Measurements from ENCODE around the gene ATOSA. TPM values are rescaled to one million over a fixed set of nuclear protein-coding genes. Genes with fewer than 3 reads are reported as not detected.

The ATOSA gene
- total RNA-seq, 2 experiments from 2014 or later: 137 TPM

- intact Hi-C loops (cut with DNase I, micrococcal nuclease): no loop called here
- Histone ChIP-seq H3K9me3 (ENCODE audit: control insufficient read depth in 1 of 2, insufficient read depth in 1 of 2, low read length in 2 of 2) (no peaks in the 10 kb centered on the region), H3K36me3 (ENCODE audit: insufficient read depth, low read length) (no peaks in the 10 kb centered on the region), H3K27ac (ENCODE audit: low read depth in 1 of 2, low read length in 2 of 2) (no peak overlapping the region), H3K27me3 (ENCODE audit: control insufficient read depth in 1 of 2, insufficient read depth in 2 of 2, low read length in 2 of 2) (no peaks in the 10 kb centered on the region), H3K4me1 (ENCODE audit: insufficient read depth, low read length) (no peaks in the 10 kb centered on the region), H3K4me3 (ENCODE audit: low read length) (no peak overlapping the region)
- Mint-ChIP-seq H3K4me3 (no peak overlapping the region), H3K27ac (no peak overlapping the region), H3K36me3 (ENCODE audit: low read depth) (no peaks in the 10 kb centered on the region), H3K4me1 (ENCODE audit: low read depth) (no peaks in the 10 kb centered on the region), H3K9me3 (no peaks in the 10 kb centered on the region), H3K27me3 (no peaks in the 10 kb centered on the region)
- TF ChIP-seq CTCF (IDR thresholded peaks at IDR 0.05): no peak
- DNase-seq: no peak
- POLR2A ChIA-PET: interaction anchor here (1.3 kb wide), 1 partner anchor 28 kb away, joined by 4 read pairs; no protein-coding TSS in a partner anchor
- CTCF ChIA-PET: interaction anchor here (0.6 to 0.8 kb wide), 2 partner anchors 26 to 629 kb away, joined by 3 read pairs; no protein-coding TSS in a partner anchor
- ATAC-seq (ENCODE audit: poor library complexity): no peak
Observed at GRCh38 chr15:52709187-52709981, 30.2 kb upstream of the ATOSA start.

- Histone ChIP-seq H3K9me3 (ENCODE audit: control insufficient read depth in 1 of 2, insufficient read depth in 1 of 2, low read length in 2 of 2) (no peaks in the 10 kb centered on the region), H3K4me1 (ENCODE audit: insufficient read depth, low read length) (no peaks in the 10 kb centered on the region), H3K36me3 (ENCODE audit: insufficient read depth, low read length) (no peaks in the 10 kb centered on the region), H3K27me3 (ENCODE audit: control insufficient read depth in 1 of 2, insufficient read depth in 2 of 2, low read length in 2 of 2) (no peaks in the 10 kb centered on the region), H3K4me3 (ENCODE audit: low read length) (no peak overlapping the region), H3K27ac (ENCODE audit: low read depth in 1 of 2, low read length in 2 of 2) (no peak overlapping the region)
- no peak for DNase-seq
- peaks cover 4% of the 10 kb centered on the region for H3K27me3 Mint-ChIP-seq
- H3K4me3 Mint-ChIP-seq: no peak overlapping the region
- H3K27ac Mint-ChIP-seq: no peak overlapping the region
- TF ChIP-seq CTCF (IDR thresholded peaks at IDR 0.05): no peak
- no peaks in the 10 kb centered on the region for H3K9me3 Mint-ChIP-seq
- ChIA-PET CTCF (no interaction called here), POLR2A (no interaction called here)
- ATAC-seq (ENCODE audit: poor library complexity): no peak
- intact Hi-C loops (cut with DNase I, micrococcal nuclease): no loop called here
- H3K36me3 Mint-ChIP-seq (ENCODE audit: low read depth): no peaks in the 10 kb centered on the region
- no peaks in the 10 kb centered on the region for H3K4me1 Mint-ChIP-seq (ENCODE audit: low read depth)
Observed at GRCh38 chr15:52706091-52706490, 26.9 kb upstream of the ATOSA start.

- H3K4me1 Mint-ChIP-seq (ENCODE audit: low read depth): no peaks in the 10 kb centered on the region
- intact Hi-C loops (cut with DNase I, micrococcal nuclease): no loop called here
- H3K9me3 ChIP-seq (ENCODE audit: control insufficient read depth in 1 of 2, insufficient read depth in 1 of 2, low read length in 2 of 2): no peaks in the 10 kb centered on the region
- H3K27me3 ChIP-seq (ENCODE audit: control insufficient read depth in 1 of 2, insufficient read depth in 2 of 2, low read length in 2 of 2): no peaks in the 10 kb centered on the region
- H3K4me1 ChIP-seq (ENCODE audit: insufficient read depth, low read length): no peaks in the 10 kb centered on the region
- ChIA-PET CTCF (no interaction called here), POLR2A (no interaction called here)
- no peaks in the 10 kb centered on the region for H3K36me3 ChIP-seq (ENCODE audit: insufficient read depth, low read length)
- no peak for DNase-seq
- no peak overlapping the region for H3K4me3 Mint-ChIP-seq
- no peaks in the 10 kb centered on the region for H3K9me3 Mint-ChIP-seq
- H3K36me3 Mint-ChIP-seq (ENCODE audit: low read depth): no peaks in the 10 kb centered on the region
- no peak for TF ChIP-seq CTCF (IDR thresholded peaks at IDR 0.05)
- peaks cover 4% of the 10 kb centered on the region for H3K27me3 Mint-ChIP-seq
- no peak for ATAC-seq (ENCODE audit: poor library complexity)
- no peak overlapping the region for H3K27ac Mint-ChIP-seq
- no peak overlapping the region for H3K27ac ChIP-seq (ENCODE audit: low read depth in 1 of 2, low read length in 2 of 2)
- H3K4me3 ChIP-seq (ENCODE audit: low read length): no peak overlapping the region
Observed at GRCh38 chr15:52702390-52702789, 23.2 kb upstream of the ATOSA start.
